NOMO-1 (cell line): ENCODE data around the gene ZC3HAV1.
A peak's percentile ranks its signal among the peaks of the same experiment; 100 is the strongest.
"Not testable (repeated sequence)": the region's sequence is repeated elsewhere in the genome, so short reads cannot be mapped to it uniquely, and the experiment has no call there.

Source experiments
- DNase-seq, 2 experiments: peaks; one replicate each; lab custom pipeline; 2025; ENCODE audit not compliant: unreplicated experiment in 2 of 2; lab: John Stamatoyannopoulos, UW

The ZC3HAV1 gene

GRCh38 chr7:139032473-139032872 is 77.0 kb downstream of the ZC3HAV1 start:
- no peak for DNase-seq

- no peak for DNase-seq
These were observed 80.2 kb downstream of the ZC3HAV1 start for GRCh38 chr7:139029353-139029752.

- DNase-seq = no peak
These were observed 83.0 kb downstream of the ZC3HAV1 start for GRCh38 chr7:139026551-139026950.

- not testable (repeated sequence) for DNase-seq
These were observed 83.7 kb downstream of the ZC3HAV1 start for GRCh38 chr7:139025861-139026260.

- DNase-seq = no peak
These were observed 86.4 kb downstream of the ZC3HAV1 start for GRCh38 chr7:139023076-139023475.

- DNase-seq = no peak
These were observed 87.2 kb downstream of the ZC3HAV1 start for GRCh38 chr7:139022286-139022685.

GRCh38 chr7:139018910-139019309 is 90.6 kb downstream of the ZC3HAV1 start:
- no peak for DNase-seq

GRCh38 chr7:139016931-139017511 is 92.5 kb downstream of the ZC3HAV1 start:
- peak; percentile 9 to 32 for DNase-seq

GRCh38 chr7:139011373-139011772 is 98.1 kb downstream of the ZC3HAV1 start:
- DNase-seq = no peak

- DNase-seq = no peak
These were observed 105.0 kb downstream of the ZC3HAV1 start for GRCh38 chr7:139004321-139005090.

GRCh38 chr7:138999414-138999813 is 110.1 kb downstream of the ZC3HAV1 start:
- no peak for DNase-seq
